ENCODE data around the gene PRKAG2. TPM values are rescaled to one million over a fixed set of nuclear protein-coding genes. Genes with fewer than 3 reads are reported as not detected.

Gene PRKAG2
- total RNA-seq, 1 donor from 2014 or later: 21.1 TPM

DNA sequence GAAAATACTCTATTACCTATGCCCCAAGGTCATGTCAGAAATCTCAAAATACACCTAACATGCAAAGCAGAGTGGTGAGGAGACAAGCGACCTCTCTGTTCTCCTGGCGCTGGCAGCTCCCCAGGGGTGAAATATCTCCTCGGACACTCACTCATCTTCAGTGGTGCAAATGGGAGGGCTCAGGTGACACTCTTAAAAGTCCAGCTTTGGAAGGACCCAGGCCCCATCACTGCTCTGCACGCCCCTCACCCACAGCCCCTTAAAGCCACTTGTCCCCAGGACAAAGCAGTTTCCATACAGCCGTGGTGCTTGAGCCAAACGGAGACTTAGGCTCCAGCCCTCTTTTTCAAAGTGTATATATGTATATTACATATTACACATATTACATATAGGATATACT lies 12.4 kb downstream of the PRKAG2 start:
- peaks cover 10% of the 10 kb centered on the region for H3K27me3 ChIP-seq (ENCODE audit: control insufficient read depth, insufficient read depth, low read length)
- no peak overlapping the region for H3K4me3 ChIP-seq (ENCODE audit: low read depth, low read length)
- H3K36me3 ChIP-seq (ENCODE audit: control insufficient read depth, insufficient read depth, low read length): no peaks in the 10 kb centered on the region
- DNase-seq (ENCODE audit: low read depth): no peak
- TF ChIP-seq, protein P1, sequence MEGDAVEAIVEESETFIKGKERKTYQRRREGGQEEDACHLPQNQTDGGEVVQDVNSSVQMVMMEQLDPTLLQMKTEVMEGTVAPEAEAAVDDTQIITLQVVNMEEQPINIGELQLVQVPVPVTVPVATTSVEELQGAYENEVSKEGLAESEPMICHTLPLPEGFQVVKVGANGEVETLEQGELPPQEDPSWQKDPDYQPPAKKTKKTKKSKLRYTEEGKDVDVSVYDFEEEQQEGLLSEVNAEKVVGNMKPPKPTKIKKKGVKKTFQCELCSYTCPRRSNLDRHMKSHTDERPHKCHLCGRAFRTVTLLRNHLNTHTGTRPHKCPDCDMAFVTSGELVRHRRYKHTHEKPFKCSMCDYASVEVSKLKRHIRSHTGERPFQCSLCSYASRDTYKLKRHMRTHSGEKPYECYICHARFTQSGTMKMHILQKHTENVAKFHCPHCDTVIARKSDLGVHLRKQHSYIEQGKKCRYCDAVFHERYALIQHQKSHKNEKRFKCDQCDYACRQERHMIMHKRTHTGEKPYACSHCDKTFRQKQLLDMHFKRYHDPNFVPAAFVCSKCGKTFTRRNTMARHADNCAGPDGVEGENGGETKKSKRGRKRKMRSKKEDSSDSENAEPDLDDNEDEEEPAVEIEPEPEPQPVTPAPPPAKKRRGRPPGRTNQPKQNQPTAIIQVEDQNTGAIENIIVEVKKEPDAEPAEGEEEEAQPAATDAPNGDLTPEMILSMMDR (IDR thresholded peaks at IDR 0.05; ENCODE audit: insufficient read depth, low read length, poor library complexity, severe bottlenecking): no peak

- TF ChIP-seq, protein P1 (IDR thresholded peaks at IDR 0.05; ENCODE audit: insufficient read depth, low read length, poor library complexity, severe bottlenecking): no peak
- Histone ChIP-seq H3K36me3 (ENCODE audit: control insufficient read depth, insufficient read depth, low read length) (no peaks in the 10 kb centered on the region), H3K4me3 (ENCODE audit: low read depth, low read length) (no peak overlapping the region), H3K27me3 (ENCODE audit: control insufficient read depth, insufficient read depth, low read length) (peaks cover 5% of the 10 kb centered on the region)
- DNase-seq (ENCODE audit: low read depth): no peak
These were observed 12.8 kb downstream of the PRKAG2 start for GRCh38 chr7:151864081-151864480.

DNA sequence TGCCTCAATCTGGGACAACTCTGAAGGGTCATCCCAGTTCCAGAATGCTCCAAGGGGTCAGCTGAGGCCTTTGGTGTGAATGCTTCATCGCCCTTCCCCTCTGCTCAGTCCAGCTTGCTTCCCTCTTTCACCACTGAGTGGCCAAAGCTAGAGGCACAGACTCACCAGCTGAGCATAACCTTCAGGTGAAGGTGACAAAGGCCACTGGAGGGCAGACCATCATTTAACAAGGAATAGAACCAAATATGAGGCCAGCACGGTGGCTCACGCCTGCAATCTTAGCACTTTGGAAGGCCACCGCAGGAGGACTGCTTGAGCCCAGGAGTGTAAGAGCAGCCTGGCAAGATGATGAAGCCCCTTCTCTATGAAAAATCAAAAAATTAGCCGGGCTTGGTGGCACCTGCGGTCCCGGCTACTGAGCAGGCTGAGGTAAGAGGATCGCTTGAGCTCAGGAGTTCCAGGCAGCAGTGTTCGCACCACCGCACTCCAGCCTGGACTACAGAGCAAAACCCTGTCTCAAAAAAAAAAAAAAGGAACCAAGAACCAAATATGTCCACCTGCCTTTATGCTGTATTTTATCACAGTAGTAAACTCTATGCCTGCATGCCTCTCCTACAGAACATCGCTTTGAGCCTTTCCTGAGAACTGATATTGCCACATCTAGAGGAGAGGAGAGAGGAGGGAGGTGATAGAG lies 13.4 kb downstream of the PRKAG2 start:
- H3K27me3 ChIP-seq (ENCODE audit: control insufficient read depth, insufficient read depth, low read length): peaks cover 2% of the 10 kb centered on the region
- TF ChIP-seq, protein P1 (IDR thresholded peaks at IDR 0.05; ENCODE audit: insufficient read depth, low read length, poor library complexity, severe bottlenecking): no peak
- DNase-seq (ENCODE audit: low read depth): no peak
- H3K36me3 ChIP-seq (ENCODE audit: control insufficient read depth, insufficient read depth, low read length): no peaks in the 10 kb centered on the region
- H3K4me3 ChIP-seq (ENCODE audit: low read depth, low read length): no peak overlapping the region

- Histone ChIP-seq H3K36me3 (ENCODE audit: control insufficient read depth, insufficient read depth, low read length) (no peaks in the 10 kb centered on the region), H3K4me3 (ENCODE audit: low read depth, low read length) (no peak overlapping the region), H3K27me3 (ENCODE audit: control insufficient read depth, insufficient read depth, low read length) (no peaks in the 10 kb centered on the region)
- TF ChIP-seq, protein P1 (IDR thresholded peaks at IDR 0.05; ENCODE audit: insufficient read depth, low read length, poor library complexity, severe bottlenecking): no peak
- DNase-seq (ENCODE audit: low read depth): no peak
These were observed 14.1 kb downstream of the PRKAG2 start for GRCh38 chr7:151862606-151863381.

GRCh38 chr7:151861881-151862280 lies 15.0 kb downstream of the PRKAG2 start:
- H3K27me3 ChIP-seq (ENCODE audit: control insufficient read depth, insufficient read depth, low read length): peaks cover 4% of the 10 kb centered on the region
- TF ChIP-seq, protein P1 (IDR thresholded peaks at IDR 0.05; ENCODE audit: insufficient read depth, low read length, poor library complexity, severe bottlenecking): no peak
- no peak overlapping the region for H3K4me3 ChIP-seq (ENCODE audit: low read depth, low read length)
- H3K36me3 ChIP-seq (ENCODE audit: control insufficient read depth, insufficient read depth, low read length): no peaks in the 10 kb centered on the region
- DNase-seq (ENCODE audit: low read depth): no peak
